ENCODE results near the gene ZNF483. TPM values are rescaled to one million over a fixed set of nuclear protein-coding genes. Genes with fewer than 3 reads are reported as not detected.

ZNF483 gene
- total RNA-seq, 5 donors from 2014 or later (not counting 1 experiment from before 2014, with no cell fraction given), result 13.5 to 21.5 (median 16.5) TPM

Other genes with a start within 250 kb of the ZNF483 start
- not detected for gene OR2K2, start 195.0 kb upstream of the ZNF483 start, total RNA-seq
- 10 to 100 TPM; 50.5 to 67.1 (median 63.1) TPM for gene ECPAS, start 40.8 kb upstream of the ZNF483 start, total RNA-seq
- gene PTGR1, start 74.5 kb downstream of the ZNF483 start, total RNA-seq, result 1 to 10 TPM in 1 of 5 donors, under 1 TPM in 2, not detected in 2; 0.30 to 1.9 (median 0.38) TPM
- 1 to 10 TPM; 2.8 to 5.1 (median 3.6) TPM for gene DNAJC25, start 106.2 kb downstream of the ZNF483 start, total RNA-seq
- 10 to 100 TPM in 2 of 5 donors, 1 to 10 TPM in 3; 6.1 to 11.7 (median 7.7) TPM for gene GNG10, start 136.4 kb downstream of the ZNF483 start, total RNA-seq